Raji (cell line): ENCODE results near the gene APH1B.

Experiments
- POLR2A ChIP-seq: IDR thresholded peaks from 2 replicates; pipeline ENCODE4 v1.6.1; 2011; ENCODE audit warnings: low read depth, low read length, control low read depth; ENCODE audit not compliant: insufficient read depth

APH1B gene

DNA sequence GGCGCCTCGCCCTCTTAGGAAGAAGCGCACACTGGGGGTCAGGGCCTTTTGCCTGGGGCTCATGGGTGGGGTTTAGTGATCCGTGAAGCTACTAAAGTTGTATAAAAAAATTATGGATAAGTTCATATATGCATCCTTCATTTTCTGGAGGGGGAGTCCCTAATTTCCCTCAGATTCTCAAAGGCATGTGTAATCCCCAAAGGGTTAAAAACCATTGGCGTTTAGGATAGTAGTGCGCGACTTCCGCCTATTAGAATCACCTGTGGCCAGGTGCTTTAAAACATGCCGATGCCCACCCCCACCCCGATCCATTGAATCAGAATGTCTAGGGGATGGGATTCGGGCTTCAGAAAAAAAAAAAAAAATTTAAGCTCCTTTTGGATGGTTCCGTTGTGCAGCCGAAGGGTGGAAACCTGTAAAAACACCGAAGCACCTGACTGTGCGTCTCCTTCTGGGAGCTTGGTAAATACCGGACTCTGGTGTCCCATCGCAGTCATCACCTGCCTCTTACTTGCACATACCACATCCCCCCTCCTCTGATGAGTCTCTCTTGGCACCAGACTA, 570 bp downstream of the APH1B start:
- TF ChIP-seq POLR2A = no peak

DNA sequence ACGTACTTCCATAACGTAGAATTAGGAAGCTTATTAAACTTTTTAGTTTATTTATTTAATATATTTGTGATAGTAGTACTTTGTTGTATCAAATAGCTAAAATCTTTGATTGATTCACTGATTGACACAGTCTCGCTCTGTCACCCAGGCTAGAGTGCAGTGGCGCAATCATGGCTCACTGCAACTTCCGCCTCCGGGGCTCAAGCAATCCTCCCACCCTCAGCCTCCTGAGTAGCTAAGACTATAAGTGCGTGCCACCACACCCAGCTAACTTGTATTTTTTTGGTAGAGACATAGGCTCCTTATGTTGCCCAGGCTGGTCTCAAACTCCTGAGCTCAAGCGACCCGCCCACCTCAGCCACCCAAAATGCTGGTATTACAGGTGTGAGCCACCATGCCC, 5.7 kb downstream of the APH1B start:
- TF ChIP-seq POLR2A = no peak

GRCh38 chr15:63284335-63284734, 6.9 kb downstream of the APH1B start:
- no peak for TF ChIP-seq POLR2A

GRCh38 chr15:63287109-63287508, 9.7 kb downstream of the APH1B start:
- no peak for TF ChIP-seq POLR2A

- TF ChIP-seq POLR2A = no peak
Measured at GRCh38 chr15:63288342-63288741, 10.9 kb downstream of the APH1B start.

- no peak for TF ChIP-seq POLR2A
Measured at GRCh38 chr15:63288778-63289378, 11.5 kb downstream of the APH1B start.

DNA sequence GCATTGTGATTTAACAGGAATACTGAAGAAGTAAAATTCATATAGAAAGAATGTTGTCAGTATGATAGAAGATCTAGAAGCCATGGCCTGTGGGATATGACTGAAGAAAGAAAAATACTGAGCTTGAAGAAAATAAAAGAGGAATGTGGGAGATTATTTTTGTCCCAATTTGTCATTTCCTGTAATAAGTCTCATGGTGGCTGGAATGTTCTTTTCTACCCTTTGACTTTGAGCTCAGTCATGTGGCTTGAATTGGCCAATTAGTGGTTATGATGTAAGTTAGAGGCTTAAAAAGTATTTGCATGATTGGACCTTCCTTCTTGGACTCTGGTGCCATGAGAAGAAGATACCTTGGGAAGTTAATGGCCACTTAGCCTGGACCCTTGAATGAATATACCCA, 14.1 kb downstream of the APH1B start:
- TF ChIP-seq POLR2A = no peak

DNA sequence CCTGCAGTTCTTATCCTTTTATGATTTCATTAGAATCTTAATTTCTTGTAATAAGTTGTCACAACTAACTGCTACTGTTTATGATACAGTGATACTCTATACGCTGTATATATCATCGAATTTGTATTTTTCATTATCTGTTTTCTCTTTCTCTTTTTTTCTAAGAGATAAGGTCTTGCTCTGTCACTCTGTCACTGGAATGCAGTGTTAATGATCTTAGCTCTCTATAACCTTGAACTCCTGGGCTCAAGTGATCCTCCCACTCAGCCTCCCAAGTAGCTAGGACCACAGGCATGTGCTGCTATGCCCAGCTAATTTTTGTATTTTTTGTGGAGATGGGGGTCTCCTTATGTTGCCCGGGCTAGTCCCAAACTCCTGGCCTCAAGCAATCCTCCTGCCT, 14.8 kb downstream of the APH1B start:
- no peak for TF ChIP-seq POLR2A

DNA sequence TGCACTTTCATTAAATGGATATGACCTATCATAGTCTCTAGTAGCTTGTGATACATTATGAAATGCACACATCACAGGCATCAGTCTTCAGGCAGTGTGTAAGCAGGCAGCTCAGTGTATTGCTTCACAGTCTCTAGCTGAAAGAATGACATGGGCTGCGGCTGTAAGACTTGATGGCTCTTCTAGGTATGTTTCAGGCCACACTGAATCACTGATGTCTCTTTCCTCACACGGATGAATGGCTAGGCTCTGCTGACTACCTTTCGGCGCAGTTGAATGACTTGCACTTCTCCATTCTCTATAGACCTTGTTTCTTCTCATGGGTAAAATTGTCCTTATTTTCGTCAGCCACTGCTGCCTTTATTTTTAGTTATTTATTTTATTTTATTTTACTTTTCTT, 15.4 kb downstream of the APH1B start:
- no peak for TF ChIP-seq POLR2A

DNA sequence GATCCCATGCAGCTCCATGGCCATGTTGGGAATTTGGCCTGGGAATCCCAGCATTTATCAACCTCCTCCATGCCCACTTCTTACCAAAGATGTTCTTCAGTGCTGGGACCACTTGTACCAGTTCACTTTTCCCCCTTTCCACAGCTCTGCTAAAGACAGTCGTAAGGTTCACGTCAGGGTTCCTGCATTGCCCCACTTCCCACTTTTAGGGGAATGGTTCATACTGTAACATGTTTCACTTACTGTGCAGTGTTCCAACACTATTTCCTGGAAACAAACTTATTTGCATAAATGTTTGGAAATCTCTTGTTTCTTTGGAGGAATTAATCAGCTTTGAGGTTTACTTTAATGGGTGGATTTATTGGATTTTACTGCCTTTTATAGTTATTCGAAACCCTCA, 17.0 kb downstream of the APH1B start:
- no peak for TF ChIP-seq POLR2A

DNA sequence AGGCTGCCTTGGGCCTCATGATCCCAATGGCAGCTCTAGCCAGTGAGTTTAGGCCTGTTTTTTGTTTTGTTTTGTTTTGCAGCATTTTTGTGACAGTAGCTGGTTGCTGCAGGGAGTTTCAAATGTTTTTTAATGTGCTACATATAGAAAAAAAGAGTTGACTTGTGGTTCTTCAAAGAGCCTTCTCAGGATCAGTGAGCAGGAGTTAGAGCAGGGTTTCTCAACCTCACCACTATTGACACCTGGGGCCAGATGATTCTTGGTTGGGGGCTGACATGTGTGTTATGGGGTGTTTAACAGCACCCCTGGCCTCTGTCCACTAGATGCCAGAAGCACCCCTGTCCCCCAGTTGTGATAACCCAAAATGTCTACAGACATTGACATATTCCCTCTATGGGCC, 17.9 kb downstream of the APH1B start:
- TF ChIP-seq POLR2A = no peak

GRCh38 chr15:63296195-63296594, 18.8 kb downstream of the APH1B start:
- TF ChIP-seq POLR2A = no peak

GRCh38 chr15:63299943-63300575, 22.7 kb downstream of the APH1B start:
- no peak for TF ChIP-seq POLR2A

DNA sequence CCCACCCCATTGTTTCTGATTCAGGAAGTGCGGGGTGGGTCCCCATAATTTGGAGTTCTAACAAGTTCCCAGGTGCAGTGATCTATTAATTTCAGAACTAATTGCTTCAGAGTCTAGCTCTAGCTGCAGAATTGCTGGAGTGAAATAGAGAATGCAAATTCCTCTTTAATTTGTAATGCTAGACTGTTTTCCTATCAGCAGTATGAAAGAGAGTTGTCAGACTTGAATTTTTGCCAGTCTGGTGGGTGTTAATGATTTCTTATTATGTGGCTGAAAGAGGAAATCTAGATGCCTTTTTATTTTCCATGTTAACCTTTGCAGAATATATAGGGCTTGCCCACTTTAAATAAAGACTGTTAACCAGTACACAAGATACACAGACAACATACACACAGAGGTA, 23.7 kb downstream of the APH1B start:
- TF ChIP-seq POLR2A = no peak

DNA sequence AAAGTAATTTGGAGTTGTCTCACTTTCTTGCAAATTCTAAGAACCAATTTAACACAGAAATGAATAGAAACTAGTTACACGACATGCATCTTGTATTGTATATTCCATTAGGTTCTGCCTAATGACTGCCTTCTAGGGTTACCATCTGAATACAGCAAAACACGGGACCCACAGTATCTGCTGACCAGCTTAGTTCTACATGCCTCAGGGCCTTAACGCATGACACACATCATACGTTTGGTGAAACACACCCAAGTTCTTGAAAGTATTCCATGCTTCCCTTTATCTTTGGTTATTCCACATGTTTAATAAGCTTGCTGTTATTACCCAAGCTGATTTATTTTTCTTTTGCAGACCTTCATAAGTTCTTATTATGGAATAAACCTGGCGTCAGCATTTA, 27.9 kb downstream of the APH1B start:
- TF ChIP-seq POLR2A = no peak

DNA sequence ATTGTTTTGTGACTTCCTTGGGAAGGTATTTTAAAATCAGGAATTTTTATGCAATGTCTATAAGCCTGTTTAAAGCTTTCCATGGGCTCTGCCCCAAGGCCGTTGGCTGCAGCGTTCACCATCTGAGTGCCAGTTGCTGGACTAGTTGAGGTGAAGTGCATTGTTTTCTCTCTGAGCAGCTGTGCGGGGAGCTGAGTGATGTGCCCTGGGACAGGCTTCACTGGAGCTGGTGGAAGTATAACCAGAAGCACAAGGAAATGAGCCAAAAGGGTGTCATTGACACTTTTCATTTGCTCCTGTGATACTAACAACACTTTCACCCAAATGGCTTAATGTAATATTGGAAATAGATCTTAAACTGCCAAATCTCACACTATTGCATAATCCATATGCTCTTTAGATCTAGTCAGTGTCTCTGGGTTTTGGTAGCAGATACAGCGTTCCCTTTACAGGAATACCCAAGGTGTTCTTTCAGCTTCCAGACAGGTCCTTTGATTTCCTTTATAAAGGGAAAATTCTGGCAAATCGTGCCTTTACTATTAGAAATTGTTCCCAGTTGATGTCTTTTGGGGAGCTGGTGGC, 29.2 kb downstream of the APH1B start:
- TF ChIP-seq POLR2A = no peak

GRCh38 chr15:63308491-63308890, 31.1 kb downstream of the APH1B start:
- TF ChIP-seq POLR2A = no peak

- TF ChIP-seq POLR2A = no peak
Measured at GRCh38 chr15:63308947-63309346, 31.5 kb downstream of the APH1B start.
